ENCODE results near the gene PTPRF.

PTPRF gene

DNA sequence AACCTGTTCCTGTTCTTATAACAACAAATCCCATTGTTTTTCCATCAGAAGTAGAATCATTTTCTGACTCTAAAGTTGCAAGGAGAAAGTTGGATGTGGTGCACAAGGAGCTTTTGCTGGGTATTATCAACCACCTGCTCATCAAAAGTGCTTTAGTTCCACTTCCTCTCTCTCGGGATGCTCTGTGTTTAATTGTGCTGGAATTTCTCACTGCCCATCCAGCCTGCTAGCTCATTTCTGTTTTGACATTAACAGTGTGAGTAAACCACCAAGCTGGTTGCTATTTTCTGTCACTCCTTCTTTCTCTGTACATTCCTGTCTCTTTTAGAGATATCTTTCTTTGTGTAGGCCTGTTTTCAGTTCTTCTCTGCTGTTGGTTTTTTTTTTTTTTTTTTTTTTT lies 125.3 kb downstream of the PTPRF start:
- no peak for DNase-seq

DNA sequence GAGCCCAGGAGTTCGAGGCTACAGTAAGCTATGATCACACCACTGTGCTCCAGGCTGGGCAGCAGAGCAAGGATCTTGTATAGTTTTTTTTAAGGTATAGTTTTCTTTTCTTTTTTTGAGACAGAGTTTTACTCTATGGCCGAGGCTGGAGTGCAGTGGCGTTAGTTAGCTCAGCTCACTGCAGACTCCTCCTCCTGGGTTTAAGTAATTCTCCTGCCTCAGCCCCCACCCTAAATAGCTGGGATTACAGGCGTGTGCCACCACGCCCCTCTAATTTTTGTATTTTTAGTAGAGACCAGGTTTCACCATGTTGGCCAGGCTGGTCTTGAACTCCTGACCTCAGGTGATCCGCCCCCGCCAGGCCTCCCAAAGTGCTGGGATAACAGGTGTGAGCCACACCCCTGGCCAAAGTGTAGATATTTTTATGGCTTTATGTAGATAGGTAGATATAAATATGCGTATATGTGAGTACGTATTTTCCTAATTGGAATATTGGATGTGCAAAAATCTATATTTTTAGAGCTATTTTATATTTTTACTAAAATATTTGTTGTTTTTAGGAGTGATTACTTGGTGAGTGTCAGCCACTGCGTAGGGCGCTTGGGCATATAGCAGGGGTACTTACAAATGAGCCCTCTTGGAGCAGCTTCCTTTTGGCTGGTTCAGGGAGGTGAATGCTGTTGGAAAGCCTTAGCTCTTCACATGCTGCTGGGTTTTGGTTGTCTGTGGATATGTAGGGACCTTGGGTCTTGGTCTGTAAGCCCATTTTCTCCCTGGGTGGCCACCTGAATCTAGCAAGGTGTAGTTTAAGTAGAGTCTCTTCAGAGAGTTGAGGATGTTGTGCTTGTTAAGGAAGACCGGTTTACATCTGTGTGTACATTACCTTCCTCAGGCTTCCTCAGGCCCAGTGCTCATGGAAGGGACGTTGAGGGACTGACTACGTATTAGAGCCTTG lies 128.8 kb downstream of the PTPRF start:
- DNase-seq, result no peak

DNA sequence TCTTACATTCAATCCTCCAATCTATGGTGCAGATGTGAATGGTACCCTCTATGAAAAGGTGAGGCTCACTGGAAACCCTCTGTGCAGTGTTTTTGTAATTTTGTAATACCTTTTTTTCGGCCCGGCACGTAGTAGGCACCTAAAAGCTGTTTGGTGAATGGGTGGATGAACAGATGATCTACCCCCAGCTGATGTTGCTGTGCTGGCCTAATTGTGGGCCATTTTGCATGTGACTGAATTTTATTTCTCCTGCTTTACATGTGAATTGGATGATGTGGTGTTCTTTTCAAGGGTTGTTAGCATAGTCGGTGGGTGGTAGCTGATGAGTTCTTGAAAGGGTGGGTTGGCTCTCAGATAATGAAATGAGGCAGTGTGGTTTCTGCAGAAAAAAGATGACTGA lies 129.7 kb downstream of the PTPRF start:
- DNase-seq, result peak in 1 of 58 donors; percentile 9

DNA sequence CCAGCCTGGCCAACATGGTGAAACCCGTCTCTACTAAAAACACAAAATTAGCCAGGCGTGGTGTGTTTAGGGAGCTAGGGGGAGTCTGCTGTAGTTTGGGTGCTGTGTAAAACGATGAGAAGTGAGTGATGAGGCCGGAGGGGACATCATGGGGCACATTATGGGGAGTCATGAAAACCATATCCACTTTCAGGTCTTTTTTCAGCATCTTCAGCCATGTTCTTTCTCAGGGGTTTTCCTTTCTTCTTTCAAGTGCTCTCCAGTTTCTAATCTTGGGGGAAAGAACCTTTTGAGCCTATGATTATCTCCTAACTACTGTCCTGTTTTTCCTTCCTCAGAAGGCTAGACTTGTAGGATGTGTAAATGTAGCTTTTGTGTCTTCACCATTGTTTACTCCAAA lies 133.7 kb downstream of the PTPRF start:
- no peak for DNase-seq

DNA sequence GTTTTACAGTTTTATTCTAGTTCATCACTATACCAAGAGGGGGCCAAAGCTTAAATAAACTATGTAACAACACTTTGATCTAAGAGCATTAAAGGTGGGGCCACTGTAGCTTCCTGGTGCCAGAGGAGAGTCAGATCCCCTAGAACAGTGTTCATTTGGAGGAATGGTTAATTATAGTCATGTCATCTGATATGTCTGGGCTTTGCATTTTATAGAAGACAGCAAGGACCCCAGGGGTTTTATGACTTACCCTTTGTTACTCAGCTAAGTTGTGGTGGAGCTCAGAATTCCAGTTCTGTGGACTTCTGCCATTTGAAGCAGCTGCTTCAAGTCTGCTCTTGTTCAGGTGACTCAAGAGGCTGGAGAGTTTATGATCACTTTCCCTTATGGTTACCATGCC lies 135.9 kb downstream of the PTPRF start:
- no peak for DNase-seq

DNA sequence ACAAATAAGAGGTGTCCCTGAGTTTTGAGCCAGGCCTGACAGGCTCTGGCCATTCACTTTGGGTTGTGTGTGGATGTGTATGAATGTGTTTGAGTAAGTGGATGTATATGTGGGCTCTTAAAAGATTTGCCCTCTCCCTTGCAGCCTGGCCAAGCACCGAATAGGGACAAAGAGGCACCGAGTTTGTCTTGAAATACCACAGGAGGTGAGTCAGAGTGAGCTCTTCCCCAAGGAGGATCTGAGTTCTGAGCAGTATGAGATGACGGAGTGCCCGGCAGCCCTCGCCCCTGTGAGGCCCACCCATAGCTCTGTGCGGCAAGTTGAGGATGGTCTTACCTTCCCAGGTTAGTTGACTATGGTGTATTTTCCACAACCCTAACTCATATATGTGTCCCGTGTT lies 138.3 kb downstream of the PTPRF start:
- no peak for DNase-seq

DNA sequence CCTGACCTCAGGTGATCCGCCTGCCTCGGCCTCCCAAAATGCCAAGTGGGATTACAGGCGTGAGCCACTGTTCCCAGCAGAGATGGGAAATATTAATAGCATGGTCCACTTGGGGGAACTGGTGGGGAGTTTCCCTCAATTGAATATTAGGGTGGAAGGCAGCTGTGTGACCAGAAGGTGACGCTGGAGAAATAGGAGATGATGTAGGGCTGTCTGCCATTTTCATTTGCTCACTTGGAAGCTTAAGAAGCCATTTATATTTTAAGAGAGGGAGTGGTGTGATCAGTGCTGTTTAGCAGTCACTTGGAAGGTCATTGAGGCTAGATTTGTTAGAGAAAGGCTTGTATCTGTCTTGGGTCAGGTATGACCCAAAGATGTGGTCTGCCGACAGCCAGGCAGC lies 139.2 kb downstream of the PTPRF start:
- DNase-seq, result no peak

DNA sequence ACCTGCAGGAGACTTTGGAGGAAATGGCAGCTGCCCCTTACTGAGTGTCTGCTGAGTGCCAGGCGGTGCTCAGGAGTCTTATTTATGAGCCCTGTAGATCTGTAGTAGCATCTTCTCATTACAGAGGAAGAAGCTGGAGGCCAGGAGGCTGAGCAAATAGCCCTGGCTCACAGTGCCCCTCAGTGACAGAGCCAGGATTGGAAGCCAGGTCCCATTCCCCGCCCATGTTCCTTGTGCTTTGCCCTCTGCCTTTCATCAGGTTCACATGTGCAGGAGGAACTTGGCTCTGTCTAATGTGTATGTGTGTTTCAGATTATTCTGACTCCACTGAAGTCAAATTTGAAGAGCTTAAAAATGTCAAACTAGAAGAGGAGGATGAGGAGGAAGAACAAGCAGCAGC lies 140.5 kb downstream of the PTPRF start:
- no peak for DNase-seq

DNA sequence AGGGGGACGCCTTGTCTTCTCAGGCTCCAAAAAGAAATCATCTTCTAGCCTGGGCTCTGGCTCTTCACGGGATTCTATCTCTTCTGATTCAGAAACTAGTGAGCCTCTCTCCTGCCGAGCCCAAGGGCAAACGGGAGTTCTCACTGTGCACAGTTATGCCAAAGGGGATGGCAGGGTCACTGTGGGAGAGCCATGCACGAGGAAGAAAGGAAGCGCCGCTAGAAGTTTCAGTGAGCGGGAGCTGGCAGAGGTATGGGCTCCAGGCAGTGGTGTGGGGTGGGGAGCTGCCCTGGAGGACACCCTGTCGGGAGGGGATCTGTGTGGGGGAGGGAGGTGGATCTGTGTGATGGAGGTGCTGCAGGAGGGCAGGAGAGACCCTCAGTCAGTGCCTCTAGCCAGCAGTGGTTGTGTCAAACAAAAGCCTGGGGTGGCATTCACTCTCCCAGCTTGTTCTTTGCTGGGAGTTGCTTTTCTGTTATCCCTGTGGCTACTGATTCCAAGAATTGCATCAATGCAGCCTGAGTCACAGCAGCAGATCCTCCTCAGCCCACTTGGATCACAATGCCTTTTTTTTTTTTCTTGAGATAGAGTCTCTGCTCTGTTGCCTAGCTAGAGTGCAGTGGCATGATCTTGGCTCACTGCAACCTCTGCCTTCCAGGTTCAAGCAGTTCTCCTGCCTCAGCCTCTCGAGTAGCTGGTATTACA lies 141.1 kb downstream of the PTPRF start:
- DNase-seq, result peak in 6 of 58 donors; percentile 3 to 24 (median 8)

DNA sequence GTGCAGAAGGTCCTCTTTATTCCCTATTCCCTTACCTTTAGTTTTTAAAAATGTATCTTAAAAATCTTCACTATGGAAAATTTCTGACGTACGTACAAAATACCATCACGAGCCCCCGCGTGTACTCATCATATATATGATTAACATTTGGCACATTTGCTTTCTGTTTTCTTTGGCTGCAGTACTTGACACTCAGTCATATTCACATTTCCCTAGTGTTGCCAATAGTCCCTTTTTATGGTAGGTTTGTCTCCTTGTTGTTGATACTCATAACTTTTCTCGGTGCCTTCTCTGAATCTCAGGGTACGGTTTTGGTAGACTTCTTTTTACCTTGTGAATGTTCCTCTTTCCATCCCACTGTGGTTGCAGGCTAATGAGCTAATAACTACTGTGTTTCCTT lies 142.6 kb downstream of the PTPRF start:
- DNase-seq, result no peak

Measured in anterior cingulate cortex (tissue), 58 donors.